IPS-18a (cell line): ENCODE measurements around the gene KCNQ1.

ENCODE experiments used
- H3K27ac ChIP-seq: one replicate; pipeline ENCODE4 v1.5.1; 2013; ENCODE audit warnings: low read length
- H3K27me3 ChIP-seq: one replicate; pipeline ENCODE4 v1.6.1; 2013; ENCODE audit warnings: mild to moderate bottlenecking, low read length; ENCODE audit not compliant: control insufficient read depth, insufficient read depth
- H3K36me3 ChIP-seq: one replicate; pipeline ENCODE4 v1.6.1; 2013; ENCODE audit warnings: low read depth, low read length; ENCODE audit not compliant: control insufficient read depth
- H3K4me1 ChIP-seq: one replicate; pipeline ENCODE4 v1.6.1; 2013; ENCODE audit warnings: low read depth, low read length; ENCODE audit not compliant: control insufficient read depth
- H3K4me3 ChIP-seq: one replicate; pipeline ENCODE4 v1.5.1; 2013; ENCODE audit warnings: low read length
- H3K9ac ChIP-seq: one replicate; pipeline ENCODE4 v1.6.1; 2013; ENCODE audit warnings: mild to moderate bottlenecking, low read length, moderate library complexity
- H3K9me3 ChIP-seq: one replicate; pipeline ENCODE4 v1.6.1; 2013; ENCODE audit warnings: low read depth, low read length; ENCODE audit not compliant: control insufficient read depth

KCNQ1 gene

DNA sequence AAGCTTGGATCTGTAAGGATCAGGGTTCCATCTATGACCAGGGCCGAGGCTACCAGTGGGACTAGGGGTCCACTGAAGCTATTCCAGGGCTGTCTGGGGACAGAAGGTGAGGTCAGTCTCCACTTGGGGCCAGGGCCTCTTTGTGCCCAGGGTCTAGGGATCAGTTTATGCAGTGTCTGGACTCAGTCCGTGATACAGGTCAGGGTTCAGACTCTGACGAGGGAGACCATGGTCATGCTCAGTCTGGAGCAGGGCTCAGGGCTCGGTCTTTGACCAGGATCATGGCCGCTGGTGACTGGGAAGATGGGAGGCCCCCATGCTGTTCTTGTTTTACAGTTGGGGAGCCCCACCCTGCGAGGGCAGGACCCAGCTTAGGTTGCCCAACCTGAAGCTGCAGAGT lies 32.5 kb upstream of the KCNQ1 start:
- Histone ChIP-seq H3K9ac (no peak overlapping the region), H3K36me3 (no peaks in the 10 kb centered on the region), H3K27me3 (no peaks in the 10 kb centered on the region), H3K27ac (no peak overlapping the region), H3K9me3 (no peaks in the 10 kb centered on the region), H3K4me3 (no peak overlapping the region), H3K4me1 (no peaks in the 10 kb centered on the region)

DNA sequence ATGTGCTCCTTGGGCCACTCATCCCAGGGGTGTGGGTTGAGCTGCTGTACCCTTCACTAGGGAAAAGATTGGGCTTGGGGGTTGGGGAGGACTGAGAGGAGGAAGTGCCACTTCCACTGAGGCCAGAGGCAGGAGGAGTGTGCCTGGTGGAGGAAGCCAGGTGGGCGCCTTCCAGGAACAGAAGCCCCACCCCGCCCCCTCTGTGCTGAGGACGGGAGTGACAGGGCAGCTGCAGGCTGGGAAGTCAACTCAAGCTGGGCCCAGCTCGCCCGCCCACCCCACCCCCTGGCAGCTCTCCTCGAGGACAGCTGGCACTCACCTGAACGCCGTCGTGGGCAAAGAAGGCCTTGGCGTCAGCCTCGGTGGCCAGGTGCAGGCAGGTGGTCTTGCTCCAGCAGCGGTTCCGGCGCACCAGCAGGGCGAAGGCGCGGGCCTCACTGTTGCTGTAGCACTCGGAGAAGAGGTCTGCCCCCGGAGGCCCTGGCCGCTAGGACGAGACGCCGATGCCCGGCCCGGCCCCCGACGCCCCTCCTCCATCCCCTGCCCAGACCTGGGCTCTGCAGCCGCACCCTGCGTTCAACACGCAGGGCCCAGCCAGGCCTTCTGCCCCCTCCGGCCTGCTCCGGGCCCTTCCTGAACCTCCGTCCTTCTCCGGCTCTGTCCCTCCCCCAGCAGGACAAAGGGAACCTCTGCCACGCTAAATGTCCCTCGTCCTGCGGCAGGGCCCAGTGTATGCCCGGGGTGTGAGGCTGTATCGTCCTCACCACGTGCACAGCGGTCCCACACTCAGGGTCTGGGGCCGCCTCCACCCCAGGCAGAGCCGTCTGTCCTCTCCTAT lies 30.8 kb upstream of the KCNQ1 start:
- H3K9me3 ChIP-seq: no peaks in the 10 kb centered on the region
- H3K4me3 ChIP-seq: no peak overlapping the region
- H3K9ac ChIP-seq: no peak overlapping the region
- no peaks in the 10 kb centered on the region for H3K36me3 ChIP-seq
- H3K27ac ChIP-seq: no peak overlapping the region
- H3K4me1 ChIP-seq: no peaks in the 10 kb centered on the region
- no peaks in the 10 kb centered on the region for H3K27me3 ChIP-seq

DNA sequence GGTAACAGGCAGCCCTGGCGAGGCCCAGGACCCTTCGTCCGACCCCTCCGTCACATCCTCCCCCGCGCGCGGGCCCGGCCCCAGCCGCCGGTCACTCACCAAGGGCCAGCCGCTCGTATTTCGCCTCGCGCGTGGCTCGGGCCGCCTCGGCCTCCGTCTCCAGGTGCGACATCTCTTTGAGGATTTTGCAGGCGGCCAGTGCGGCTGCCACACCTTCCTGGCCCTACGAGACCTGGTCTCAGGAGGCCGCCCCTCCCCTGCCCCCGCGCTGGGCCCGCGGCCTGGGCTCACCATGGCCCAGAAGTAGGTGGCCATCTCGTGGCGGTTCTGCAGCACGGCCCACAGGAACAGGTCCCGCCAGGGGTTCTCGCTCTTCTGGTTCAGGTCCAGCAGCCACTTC lies 30.2 kb upstream of the KCNQ1 start:
- H3K27me3 ChIP-seq: no peaks in the 10 kb centered on the region
- no peak overlapping the region for H3K9ac ChIP-seq
- H3K9me3 ChIP-seq: no peaks in the 10 kb centered on the region
- no peak overlapping the region for H3K27ac ChIP-seq
- no peaks in the 10 kb centered on the region for H3K36me3 ChIP-seq
- H3K4me1 ChIP-seq: no peaks in the 10 kb centered on the region
- H3K4me3 ChIP-seq: no peak overlapping the region

DNA sequence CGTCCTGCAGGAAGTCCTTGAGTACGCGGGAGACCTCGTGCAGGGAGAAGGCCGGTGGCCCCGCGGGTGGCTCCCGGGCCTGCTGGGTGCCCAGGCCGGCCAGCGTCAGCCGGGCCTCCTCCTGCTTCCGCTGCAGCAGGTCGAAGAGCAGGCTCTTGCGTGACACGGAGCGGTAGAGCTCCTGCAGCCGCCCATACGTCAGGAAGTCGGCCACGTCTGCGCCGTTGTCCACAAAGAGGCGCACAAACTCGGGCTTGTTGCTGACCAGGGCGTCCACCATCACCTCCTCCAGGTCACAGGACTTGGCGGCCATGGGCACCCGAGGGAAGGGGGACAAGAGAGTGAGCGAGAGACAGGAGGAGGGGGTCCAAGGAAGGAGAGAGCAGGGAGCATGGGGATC lies 29.6 kb upstream of the KCNQ1 start:
- no peak overlapping the region for H3K27ac ChIP-seq
- H3K36me3 ChIP-seq: no peaks in the 10 kb centered on the region
- H3K27me3 ChIP-seq: no peaks in the 10 kb centered on the region
- H3K4me3 ChIP-seq: no peak overlapping the region
- no peaks in the 10 kb centered on the region for H3K4me1 ChIP-seq
- no peaks in the 10 kb centered on the region for H3K9me3 ChIP-seq
- no peak overlapping the region for H3K9ac ChIP-seq

DNA sequence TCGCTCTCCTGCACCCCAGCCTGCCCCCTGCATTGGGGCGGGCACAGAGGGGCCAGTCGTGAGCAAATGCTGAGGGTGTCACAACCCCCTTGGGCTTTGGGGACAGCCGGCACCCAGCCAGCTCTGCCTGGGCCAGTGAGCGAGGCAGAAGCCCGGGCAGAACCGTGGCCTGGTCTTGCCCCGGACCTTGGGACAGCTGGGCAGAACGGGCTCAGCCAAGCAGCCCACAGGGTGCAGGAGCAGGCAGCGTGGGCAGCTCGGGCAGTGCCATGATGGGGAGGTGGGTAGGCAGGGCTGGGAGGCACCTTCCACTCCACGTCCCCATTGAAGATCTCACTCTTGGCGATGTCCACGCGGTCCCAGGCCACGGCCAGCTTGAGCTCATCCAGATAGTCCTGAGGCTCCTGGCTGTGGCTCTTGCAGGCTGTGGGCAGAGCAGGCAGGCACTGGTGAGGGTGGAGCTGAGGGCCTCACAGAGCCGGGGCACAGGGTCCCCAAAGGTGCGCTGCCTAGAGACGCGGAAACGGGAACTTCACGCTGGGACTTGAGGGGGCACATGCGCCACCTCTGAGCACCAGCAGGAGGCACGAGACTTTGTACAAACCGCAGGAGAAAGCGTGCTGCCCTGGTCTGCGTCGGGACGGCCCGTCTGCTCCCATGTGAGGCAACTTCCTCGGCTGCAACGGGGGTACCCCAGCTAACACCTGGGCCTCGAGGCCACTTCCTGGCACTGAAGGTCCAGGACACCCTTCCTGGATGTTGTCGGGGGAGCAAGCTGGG lies 29.0 kb upstream of the KCNQ1 start:
- Histone ChIP-seq H3K27ac (no peak overlapping the region), H3K4me3 (no peak overlapping the region), H3K36me3 (no peaks in the 10 kb centered on the region), H3K4me1 (no peaks in the 10 kb centered on the region), H3K9me3 (no peaks in the 10 kb centered on the region), H3K9ac (no peak overlapping the region), H3K27me3 (no peaks in the 10 kb centered on the region)

DNA sequence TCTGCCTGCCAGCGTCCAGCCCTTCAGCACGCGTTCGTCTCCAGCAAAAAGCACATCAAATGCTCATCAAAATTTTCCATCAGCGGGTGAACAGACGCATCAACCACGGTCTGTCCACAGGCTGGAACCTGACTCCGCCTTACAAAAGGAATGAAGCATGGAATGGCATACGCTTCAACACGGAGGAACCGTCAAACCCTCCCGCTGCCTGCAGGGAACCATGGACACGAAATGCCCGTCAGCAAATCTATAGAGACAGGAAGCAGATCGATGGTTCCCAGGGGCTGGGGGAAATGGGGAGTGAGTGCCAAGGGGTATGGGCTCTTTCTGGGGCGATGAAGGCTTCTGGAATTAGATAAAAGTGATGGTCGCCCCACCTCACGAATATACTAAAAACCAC lies 28.0 kb upstream of the KCNQ1 start:
- Histone ChIP-seq H3K9me3 (no peaks in the 10 kb centered on the region), H3K36me3 (no peaks in the 10 kb centered on the region), H3K4me3 (no peak overlapping the region), H3K9ac (no peak overlapping the region), H3K27ac (no peak overlapping the region), H3K4me1 (no peaks in the 10 kb centered on the region), H3K27me3 (no peaks in the 10 kb centered on the region)

DNA sequence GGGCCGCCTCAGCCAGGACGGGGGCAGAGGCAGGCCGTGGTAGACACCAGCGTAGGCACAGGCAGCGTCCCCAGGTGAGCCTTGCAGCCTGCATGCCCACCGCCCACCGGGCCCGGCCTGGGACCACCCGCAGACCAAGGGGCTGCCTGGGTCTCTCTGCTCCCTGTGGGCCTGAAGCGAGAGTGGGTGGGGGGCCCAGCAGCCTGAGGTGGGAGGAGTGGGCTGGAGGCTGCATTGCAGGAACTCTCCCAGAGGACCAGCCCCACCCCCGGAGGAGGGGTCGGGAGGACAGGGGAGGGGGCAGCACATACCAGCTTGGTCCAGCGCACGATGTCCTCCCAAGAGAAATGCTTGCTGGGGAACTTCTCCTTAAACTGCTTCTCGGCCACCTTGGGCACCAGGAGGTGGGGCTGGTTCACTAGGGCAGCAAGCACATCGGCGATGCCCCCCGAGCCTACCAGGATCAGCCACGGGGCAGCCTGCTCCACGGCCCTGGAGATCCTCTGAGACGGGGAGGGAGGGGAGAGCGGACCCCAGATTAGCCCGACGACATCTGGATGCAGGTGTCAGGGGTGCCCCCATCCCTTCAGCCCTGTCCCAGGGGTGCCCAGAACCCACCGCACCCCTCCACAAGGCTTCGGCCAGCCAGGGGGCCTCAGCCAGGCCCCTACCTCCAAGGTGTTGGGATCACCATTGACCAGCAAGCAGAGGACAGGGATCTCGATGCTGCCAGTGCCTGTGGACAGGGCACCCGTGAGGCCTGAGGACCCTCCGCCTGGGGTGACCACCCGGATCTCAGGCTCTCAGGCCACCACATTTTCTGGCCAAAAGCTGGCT lies 26.7 kb upstream of the KCNQ1 start:
- no peaks in the 10 kb centered on the region for H3K9me3 ChIP-seq
- no peak overlapping the region for H3K4me3 ChIP-seq
- H3K27me3 ChIP-seq: no peaks in the 10 kb centered on the region
- H3K4me1 ChIP-seq: no peaks in the 10 kb centered on the region
- no peak overlapping the region for H3K9ac ChIP-seq
- no peak overlapping the region for H3K27ac ChIP-seq
- no peaks in the 10 kb centered on the region for H3K36me3 ChIP-seq

DNA sequence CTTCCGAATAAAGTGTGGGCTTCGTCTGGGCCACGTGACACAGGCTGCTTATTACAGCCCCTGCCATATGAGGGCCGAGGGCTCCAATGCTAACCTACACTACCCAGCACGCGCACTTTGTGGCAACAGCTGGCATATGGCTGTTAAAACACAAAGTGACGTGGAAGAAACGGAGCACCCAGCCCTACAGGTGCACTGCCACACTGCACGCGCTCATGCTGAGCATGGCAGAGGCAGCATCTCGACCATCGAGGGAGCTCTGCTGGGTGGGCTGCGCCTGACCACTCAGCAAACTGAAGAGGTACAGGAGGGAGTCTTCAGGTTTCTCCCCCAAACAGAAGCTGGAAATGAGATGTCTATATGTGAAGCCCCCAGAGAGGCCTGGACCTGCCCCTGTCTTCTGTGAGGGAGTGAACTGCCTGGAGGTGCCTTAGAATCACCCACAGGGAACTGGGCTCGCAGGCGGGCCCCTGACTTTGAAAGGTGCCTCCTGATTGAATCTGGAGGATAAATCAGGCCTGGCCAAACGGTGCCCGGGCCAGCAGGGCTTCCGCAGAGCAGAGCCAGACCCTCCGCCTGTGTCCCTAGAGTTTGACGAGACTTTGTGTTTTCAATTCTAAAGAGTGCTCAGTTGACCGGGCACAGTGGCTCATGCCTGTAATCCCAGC lies 26.0 kb upstream of the KCNQ1 start:
- Histone ChIP-seq H3K4me1 (no peaks in the 10 kb centered on the region), H3K9ac (no peak overlapping the region), H3K4me3 (no peak overlapping the region), H3K27ac (no peak overlapping the region), H3K36me3 (no peaks in the 10 kb centered on the region), H3K9me3 (no peaks in the 10 kb centered on the region), H3K27me3 (no peaks in the 10 kb centered on the region)

DNA sequence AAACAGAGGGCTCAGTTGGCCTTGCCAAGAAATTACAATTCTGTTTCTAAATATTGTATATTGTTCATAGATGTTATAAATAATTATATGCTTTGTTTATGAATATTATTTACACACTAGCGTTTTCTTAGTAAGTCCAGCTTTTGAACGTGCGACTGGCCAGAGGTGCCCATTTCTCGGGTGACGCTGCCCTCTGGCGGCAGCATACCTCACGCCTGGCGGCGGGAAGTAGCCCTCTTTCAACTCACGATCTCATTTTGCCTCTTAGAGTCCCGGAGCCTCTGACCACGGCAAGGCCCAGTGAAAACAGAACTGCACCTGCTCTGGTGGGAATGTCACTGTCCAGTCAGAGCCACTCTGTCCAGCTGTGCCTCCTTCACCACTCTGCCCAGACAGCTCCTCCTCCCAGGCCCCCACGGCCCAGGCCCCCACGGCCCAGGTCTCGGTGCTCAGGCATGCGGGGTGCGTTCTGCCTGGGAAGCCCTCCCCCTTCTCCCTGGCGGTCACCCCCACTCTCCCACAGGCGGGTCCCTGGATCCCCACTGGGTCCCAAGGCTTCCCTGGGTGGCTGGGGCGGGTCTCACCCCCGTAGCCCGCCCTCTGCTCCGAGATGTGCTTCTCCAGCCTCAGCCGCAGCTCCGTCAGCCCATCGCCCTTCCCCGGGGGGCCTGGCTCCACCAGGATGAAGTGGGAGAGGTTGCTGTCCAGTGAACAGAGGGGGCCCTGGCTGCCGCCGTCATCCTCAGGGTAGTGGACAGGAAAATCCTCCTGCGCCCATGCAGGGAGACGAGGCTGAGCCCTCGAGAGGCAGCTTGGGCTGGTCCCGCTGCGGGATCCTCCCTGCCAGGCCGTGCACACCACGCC lies 24.9 kb upstream of the KCNQ1 start:
- Histone ChIP-seq H3K27me3 (no peaks in the 10 kb centered on the region), H3K4me3 (no peak overlapping the region), H3K4me1 (no peaks in the 10 kb centered on the region), H3K27ac (no peak overlapping the region), H3K9me3 (no peaks in the 10 kb centered on the region), H3K9ac (no peak overlapping the region), H3K36me3 (no peaks in the 10 kb centered on the region)

DNA sequence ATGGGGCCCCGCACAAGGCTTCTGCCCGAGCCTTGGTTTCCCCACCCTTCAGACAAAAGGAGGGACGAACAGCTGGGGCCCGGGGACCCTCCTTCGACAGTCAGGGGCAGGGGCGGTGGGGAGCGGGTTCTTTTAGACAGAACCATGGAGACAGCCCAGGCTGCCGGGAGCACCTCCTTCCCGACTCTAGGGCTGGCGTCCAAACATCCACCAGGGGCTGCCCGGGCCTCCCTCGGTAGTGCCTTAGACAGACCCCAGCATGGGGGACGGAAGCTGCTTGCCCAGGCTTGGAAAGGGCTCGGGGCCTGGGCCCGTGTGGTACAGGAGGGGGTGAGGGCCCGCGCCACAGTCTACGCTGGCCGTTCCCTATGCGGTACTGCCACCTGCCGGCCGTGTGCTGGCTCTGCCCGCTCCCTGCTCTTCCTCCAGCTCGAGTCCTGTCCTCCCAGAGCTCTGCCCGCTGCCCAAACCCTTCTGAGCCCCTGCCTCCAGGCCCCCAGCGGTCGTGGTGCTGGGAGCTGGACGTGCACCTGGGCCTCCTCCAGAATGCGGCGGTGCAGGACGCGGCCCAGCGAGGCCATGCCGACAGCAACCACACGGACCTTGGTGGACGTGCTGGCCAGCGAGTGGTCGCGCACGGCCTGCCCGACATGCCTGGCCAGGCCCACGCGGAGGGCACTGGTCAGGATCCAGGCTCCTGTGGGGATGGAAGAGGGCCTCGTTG lies 24.1 kb upstream of the KCNQ1 start:
- H3K4me1 ChIP-seq: no peaks in the 10 kb centered on the region
- H3K36me3 ChIP-seq: no peaks in the 10 kb centered on the region
- H3K9ac ChIP-seq: no peak overlapping the region
- no peak overlapping the region for H3K4me3 ChIP-seq
- H3K27ac ChIP-seq: no peak overlapping the region
- no peaks in the 10 kb centered on the region for H3K9me3 ChIP-seq
- H3K27me3 ChIP-seq: no peaks in the 10 kb centered on the region
